ENCODE measurements around the gene ZNF219.

DNA sequence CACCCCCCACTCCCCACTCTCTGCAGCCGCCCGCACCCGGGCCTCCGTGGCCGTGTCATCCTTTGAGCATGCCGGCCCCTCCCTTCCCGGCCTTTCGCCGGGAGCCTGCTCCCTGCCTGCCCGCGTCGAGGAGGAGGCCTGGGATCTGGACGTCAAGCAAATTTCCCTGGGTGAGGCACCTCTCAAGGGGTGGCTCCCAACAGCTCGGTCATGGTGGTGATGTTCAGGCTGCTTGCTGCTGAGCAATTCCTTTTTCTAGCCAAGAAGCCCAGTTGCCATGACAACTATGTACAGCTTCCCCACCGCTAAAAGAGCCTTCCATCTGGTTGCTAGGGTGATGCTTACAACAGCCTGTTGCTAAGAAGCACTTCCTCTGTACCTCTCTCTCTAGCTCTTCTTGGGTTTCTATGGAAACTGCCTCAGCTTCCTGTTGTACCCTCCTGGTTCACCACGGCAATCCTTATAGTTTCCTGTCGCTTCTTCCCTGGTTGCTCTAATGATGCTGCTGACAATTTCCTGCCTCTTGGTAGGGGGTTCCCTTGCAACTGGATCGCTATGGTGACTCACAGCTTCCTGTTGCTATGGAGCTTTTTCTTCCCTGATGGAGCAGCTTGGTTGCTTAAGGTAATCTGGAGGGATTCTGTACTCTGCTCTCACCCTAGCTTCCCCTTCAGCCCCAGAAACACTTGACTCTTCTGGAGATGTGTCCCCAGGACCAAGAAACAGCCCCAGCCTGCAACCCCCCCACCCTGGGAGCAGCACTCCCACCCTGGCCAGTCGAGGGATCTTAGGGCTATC, 11.0 kb downstream of the ZNF219 start:
- TF ChIP-seq, protein P1, sequence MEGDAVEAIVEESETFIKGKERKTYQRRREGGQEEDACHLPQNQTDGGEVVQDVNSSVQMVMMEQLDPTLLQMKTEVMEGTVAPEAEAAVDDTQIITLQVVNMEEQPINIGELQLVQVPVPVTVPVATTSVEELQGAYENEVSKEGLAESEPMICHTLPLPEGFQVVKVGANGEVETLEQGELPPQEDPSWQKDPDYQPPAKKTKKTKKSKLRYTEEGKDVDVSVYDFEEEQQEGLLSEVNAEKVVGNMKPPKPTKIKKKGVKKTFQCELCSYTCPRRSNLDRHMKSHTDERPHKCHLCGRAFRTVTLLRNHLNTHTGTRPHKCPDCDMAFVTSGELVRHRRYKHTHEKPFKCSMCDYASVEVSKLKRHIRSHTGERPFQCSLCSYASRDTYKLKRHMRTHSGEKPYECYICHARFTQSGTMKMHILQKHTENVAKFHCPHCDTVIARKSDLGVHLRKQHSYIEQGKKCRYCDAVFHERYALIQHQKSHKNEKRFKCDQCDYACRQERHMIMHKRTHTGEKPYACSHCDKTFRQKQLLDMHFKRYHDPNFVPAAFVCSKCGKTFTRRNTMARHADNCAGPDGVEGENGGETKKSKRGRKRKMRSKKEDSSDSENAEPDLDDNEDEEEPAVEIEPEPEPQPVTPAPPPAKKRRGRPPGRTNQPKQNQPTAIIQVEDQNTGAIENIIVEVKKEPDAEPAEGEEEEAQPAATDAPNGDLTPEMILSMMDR (IDR thresholded peaks at IDR 0.05), result no peak
- no peak for TF ChIP-seq EZH2 (IDR thresholded peaks at IDR 0.05; ENCODE audit: borderline replicate concordance, insufficient read depth, low read depth, low read length, poor library complexity, severe bottlenecking)
